HG03439 (cell line): ENCODE results near the gene WSCD2.

Experiments
- ATAC-seq: cut with Tn5 transposase; IDR thresholded peaks from one replicate; pipeline ENCODE4 v1.9.1; 2021; ENCODE audit warnings: mild to moderate bottlenecking, moderate library complexity; ENCODE audit not compliant: unreplicated experiment

The WSCD2 gene

DNA sequence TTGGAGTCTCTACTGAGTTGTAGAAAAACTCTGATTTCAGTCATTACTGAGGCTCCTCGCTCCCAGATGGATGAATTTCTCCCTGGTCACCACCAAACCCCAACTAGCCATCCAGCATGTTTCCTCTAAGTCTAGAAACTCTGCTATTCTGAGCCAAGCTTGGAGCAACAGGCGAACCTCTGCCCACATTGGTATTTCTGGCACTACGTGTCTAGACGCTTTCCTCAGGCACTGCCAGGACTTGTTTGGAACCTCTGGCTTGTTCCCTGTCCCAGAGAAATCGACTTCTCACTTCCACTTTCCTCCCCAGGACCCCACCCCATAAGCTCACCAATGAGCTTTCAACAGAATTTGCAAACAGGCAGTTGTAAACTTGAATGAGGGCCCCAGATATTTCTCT is 27.6 kb downstream of the WSCD2 start:
- no peak for ATAC-seq

GRCh38 chr12:108157870-108158459 is 28.9 kb downstream of the WSCD2 start:
- ATAC-seq, result no peak

- ATAC-seq, result no peak
These were observed 33.1 kb downstream of the WSCD2 start for GRCh38 chr12:108162207-108162606.

GRCh38 chr12:108166505-108166904 is 37.4 kb downstream of the WSCD2 start:
- ATAC-seq, result no peak

GRCh38 chr12:108167974-108168373 is 38.9 kb downstream of the WSCD2 start:
- no peak for ATAC-seq

- no peak for ATAC-seq
These were observed 40.6 kb downstream of the WSCD2 start for GRCh38 chr12:108169708-108170107.

DNA sequence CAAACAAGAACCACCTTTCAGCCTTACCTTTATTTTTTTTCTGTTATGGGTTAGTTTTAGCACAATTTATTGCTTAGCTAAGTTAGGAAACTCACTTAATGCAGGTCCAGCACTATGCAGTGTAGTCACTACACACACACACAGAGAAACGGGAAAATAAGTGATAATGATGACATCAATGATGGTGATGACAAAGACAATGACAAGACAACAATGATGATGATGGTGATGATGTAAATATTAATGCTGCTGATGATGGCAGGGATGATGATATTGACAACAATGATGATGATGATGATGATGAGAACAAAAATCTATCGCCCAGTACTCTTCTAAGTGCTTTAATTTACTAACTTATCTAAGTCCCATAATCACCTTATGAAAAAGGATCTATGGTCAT is 41.1 kb downstream of the WSCD2 start:
- ATAC-seq, result no peak

GRCh38 chr12:108172033-108172432 is 42.9 kb downstream of the WSCD2 start:
- ATAC-seq, result no peak

DNA sequence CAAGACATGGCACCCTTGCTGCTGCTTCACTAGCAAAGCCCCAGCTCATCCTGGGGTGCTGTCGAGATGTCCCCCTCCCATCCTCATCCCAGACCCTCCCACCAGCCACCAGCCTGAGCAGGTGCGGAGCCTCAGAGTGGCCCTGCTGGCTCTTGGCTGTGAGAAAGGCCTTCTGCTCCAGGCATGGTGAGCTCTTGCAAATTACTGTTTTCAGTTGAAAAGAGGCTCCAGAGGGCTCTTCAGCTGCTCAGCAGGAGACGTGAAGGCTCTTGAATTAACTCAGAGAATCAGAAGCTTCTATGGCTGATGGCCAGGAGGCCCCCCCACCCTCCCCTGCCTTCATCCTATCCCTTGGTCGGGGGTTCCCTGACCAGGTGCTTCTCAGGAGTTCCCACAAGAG is 44.1 kb downstream of the WSCD2 start:
- ATAC-seq, result no peak

- no peak for ATAC-seq
These were observed 44.8 kb downstream of the WSCD2 start for GRCh38 chr12:108173892-108174291.

DNA sequence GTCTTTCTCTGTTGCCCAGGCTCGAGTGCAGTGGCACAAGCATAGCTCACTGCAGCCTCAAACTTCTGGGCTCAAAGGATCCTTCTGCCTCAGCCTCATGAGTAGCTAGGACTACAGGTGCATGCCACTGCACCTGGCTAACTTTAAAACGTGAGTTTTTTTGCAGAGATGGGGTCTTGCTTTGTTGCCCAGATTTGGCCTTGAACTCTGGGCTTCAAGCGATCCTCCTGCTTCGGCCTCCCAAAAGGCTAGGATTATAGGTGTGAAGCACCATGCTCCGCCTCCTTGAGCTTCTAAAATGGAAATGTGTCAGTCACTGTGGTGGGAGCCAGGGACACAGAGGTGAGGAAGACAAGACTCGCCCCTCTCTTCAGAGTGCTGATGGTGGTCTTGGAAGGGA is 45.6 kb downstream of the WSCD2 start:
- ATAC-seq, result no peak

GRCh38 chr12:108175310-108175709 is 46.2 kb downstream of the WSCD2 start:
- ATAC-seq, result no peak

GRCh38 chr12:108176292-108176691 is 47.2 kb downstream of the WSCD2 start:
- no peak for ATAC-seq

GRCh38 chr12:108177131-108177530 is 48.0 kb downstream of the WSCD2 start:
- no peak for ATAC-seq

DNA sequence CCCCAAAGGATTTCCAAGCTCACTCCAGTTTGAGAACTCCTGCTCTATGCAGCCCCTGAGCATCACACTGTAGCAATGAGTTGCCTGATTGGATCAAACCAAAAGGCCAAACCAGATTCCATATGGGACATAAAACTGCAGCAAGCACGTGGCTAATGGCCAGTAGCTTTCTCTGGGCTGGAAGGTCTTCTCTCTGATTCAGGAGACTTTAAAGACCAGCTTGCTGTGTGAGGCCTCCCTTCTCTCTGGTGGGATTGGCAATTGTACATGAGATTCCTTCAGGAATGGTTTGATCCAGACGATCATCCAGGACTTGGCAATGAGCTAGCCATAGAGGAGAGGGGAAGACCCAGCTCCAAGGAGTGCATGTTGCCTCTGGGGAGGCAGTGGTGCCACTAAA is 50.2 kb downstream of the WSCD2 start:
- ATAC-seq, result no peak

DNA sequence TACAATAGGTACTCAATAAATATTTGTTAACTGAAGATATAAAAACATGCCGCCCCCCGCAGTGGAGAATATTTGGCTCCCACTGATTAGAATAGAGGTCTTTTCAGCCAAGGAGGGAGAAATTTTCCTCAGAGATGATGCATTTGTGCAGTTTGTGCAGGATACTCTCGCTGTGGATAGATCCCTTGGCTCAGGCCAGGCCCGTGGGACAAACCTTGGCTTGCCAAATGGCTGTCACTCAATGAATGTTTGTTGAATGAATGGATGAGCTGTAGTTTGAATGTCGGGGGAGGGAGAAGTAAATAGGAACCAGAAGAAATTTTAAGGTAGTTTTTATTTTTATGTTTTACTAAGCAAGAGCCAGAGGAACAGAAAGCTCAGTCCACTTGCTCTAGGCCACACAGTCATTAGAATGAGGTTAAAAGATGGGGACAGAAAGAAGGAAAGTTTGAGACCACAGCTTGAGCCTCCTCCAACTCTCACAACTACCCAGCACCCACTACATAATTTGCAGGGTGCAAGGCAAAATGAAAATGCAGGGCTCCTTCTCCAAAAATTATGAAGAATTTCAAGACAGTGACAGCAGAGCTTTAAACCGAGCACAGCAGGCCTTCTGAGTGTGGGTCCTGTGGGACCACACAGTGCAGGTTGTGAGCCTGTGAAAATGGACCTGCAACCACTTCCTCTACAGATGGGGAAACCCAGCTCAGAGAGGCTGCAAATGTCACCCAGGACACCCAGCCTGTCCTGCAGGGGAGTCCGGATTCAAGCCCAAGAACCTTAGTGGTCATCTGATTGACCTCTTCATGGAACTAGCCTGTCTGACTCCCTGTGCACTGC is 51.4 kb downstream of the WSCD2 start:
- no peak for ATAC-seq

DNA sequence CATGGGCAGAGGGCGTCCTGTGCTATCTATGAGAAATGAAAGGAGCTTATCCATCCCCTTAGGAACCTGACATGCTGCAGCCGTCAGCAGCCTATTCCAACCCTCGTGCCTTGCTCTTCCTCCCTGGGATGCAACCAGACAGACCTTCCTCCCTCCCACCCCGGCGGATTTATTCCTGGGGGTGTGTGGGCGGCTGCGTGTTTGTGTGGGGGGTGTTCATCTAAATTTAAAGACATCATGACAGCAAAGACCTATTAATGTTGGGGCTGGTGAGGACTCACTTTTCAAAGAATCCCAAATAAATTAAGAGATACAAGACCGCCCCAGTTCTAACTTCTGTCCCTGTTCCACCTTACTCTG is 52.0 kb downstream of the WSCD2 start:
- ATAC-seq, result no peak

DNA sequence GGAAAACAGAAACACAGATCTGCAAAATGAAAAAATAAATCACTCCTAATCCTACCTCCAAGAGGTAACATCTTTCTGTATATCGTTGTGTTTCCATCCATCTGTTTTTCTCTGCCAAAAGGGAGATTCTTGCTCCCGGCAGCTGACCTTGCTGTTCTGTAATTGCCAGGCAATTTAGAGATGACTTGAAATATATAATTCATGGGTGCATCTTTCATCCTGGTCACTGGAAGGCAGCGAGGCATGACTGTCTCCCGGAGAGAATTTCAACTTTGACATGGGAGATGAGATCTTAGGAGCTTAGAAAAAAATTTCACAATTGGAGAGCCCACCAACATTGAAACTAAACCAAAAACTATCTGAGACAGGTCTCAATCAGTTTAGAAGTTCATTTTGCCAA is 53.0 kb downstream of the WSCD2 start:
- no peak for ATAC-seq

DNA sequence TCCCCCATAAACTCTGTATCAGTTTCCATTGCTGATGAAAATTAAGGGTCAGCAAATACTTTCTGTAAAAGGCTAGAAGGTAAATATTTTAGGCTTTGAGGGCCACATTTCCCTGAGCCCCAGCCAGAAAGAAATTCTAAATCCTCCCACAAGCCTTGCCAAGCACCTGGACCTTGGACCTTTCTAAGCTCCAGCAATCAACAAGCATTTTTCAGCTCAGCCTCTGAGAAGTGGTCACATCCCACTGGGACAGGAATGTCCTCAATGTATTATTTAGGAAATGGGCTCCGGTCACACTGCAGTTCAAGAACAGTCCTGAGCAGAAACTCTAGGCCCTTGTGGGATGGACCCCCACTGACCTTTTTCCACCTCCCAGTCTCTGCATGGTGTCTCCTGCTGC is 55.9 kb downstream of the WSCD2 start:
- ATAC-seq, result no peak

DNA sequence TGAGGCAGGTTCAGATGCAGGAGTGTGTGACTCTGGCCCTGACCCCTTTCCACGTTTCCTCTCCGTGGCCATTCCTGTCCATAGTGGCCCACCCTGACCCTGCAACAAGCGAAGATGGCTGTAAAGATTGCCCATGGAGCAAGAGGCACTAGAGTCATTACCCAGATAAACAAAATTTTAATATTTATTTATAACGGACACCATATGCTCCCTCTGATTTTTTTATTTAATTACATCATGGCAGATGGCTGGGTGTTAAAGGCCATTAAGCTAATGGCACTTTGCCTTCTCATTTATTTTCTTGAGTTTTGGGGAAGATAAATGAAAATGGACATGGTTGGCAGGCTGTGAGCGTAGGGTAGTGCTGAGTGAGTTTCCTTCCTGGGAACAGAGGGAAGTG is 58.7 kb downstream of the WSCD2 start:
- no peak for ATAC-seq

DNA sequence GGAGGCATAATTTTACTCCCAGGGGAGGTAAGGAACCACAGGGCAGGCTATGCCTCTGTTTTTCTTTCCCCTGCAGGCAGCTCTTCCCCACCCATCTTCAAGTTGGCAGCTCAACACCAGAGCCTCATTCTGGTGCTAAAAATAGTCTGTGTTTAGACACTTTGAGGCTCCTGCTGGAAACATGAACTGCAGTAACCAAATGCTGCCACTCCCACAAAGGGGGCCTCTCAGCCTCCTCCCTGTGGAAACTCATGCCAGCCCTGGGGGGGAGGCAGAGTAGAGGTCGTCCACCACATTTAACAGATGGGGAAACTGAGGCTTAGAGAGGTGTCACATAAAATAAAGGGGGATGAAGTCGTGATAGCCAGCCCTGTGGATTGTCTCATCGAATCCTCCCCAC is 61.4 kb downstream of the WSCD2 start:
- no peak for ATAC-seq

GRCh38 chr12:108191086-108191485 is 62.0 kb downstream of the WSCD2 start:
- no peak for ATAC-seq

DNA sequence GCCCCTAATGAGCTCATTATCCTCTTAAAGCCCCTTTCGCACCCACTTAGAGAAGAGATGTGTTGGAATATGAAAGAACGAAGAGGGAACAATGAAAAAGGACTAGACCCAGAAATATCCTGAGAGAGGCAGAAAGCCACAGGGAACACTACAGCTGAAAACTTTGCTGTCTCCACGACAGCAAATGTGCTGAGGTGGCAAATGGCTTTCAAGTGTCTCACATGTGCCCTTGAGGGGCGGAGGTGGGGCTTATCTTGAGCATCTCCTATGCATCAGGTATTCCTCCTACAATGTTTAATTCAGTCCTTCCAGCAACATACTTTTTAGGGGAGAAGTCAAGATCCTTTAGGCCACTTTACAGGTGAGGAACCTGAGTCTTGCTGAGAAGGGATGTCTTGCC is 62.9 kb downstream of the WSCD2 start:
- no peak for ATAC-seq
